ENCODE data around the gene AKR1D1.
"Not testable (repeated sequence)": the region's sequence is repeated elsewhere in the genome, so short reads cannot be mapped to it uniquely, and the experiment has no call there.

Gene AKR1D1

DNA sequence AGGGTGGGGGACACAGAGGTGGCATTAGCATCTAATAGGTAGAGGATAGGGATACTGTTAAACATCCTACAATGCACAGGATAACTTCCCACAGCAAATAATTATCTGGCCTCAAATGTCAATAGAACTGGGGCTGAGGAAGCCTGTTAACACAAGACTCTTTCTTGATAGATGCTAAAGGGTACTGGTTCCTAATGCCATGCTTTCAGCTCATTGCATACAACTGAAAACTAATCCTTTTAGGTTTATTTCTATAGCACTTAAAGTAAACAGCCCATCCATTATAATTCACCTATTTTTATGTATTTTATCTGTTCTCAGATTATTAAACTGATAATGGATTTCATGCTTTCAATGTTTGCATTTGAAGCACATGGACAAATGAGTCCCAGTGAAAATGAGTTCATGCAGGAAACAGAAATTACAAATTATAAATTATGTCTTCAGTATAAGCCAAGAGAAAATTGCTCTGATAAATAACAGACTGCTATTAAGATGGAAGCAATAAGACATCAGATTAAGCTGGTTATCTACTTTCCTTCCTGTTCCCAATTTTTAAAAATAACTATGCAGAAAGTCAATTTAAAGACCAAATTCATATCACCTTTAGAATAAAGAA lies 66.4 kb downstream of the AKR1D1 start:
- CTCF ChIA-PET: no interaction called here
- POLR2A ChIA-PET: no interaction called here

DNA sequence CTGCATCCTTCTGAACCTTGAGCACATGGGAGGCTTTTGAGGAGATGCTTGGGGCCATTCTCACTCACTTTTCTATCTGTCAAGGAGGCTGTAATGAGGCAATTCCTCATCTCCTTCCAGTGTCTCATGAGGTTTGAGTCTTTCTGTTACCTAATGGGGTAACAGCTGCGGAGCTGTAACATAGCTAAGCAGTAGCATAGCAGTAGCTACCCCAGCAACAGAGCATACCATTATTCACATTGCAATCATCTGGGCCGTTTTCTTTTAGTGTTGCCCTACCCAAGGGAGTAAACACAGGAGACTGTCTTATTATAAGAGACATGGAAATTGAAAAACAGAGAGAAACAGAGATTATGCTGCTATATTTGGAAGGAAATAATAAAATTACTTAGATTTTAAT lies 68.7 kb downstream of the AKR1D1 start:
- ChIA-PET CTCF (interaction anchor here (0.7 kb wide), 1 partner anchor 16 kb away, joined by 4 read pairs; no protein-coding TSS in a partner anchor), POLR2A (no interaction called here)
- TF ChIP-seq SP1 (IDR thresholded peaks at IDR 0.05) (no peak), L3MBTL2 (conservative IDR thresholded peaks at IDR 0.05) (no peak), ELF4 (IDR thresholded peaks at IDR 0.05) (no peak), NFRKB (IDR thresholded peaks at IDR 0.05) (no peak), BHLHE40 (IDR thresholded peaks at IDR 0.05; ENCODE audit: borderline replicate concordance) (no peak), LEF1 (IDR thresholded peaks at IDR 0.05; ENCODE audit: borderline replicate concordance) (no peak), ARNT (IDR thresholded peaks at IDR 0.05) (no peak), HDGF (IDR thresholded peaks at IDR 0.05; ENCODE audit: borderline replicate concordance) (no peak), FOXA1 (IDR thresholded peaks at IDR 0.05) (no peak), SUZ12 (IDR thresholded peaks at IDR 0.05) (no peak), CTBP1 (IDR thresholded peaks at IDR 0.05; ENCODE audit: borderline replicate concordance) (no peak), ZNF384 (IDR thresholded peaks at IDR 0.05) (no peak), FOXM1 (IDR thresholded peaks at IDR 0.05; ENCODE audit: borderline replicate concordance) (no peak), TARDBP (IDR thresholded peaks at IDR 0.05) (no peak), FOXK2 (IDR thresholded peaks at IDR 0.05) (no peak)
- TF ChIP-seq, protein P1, sequence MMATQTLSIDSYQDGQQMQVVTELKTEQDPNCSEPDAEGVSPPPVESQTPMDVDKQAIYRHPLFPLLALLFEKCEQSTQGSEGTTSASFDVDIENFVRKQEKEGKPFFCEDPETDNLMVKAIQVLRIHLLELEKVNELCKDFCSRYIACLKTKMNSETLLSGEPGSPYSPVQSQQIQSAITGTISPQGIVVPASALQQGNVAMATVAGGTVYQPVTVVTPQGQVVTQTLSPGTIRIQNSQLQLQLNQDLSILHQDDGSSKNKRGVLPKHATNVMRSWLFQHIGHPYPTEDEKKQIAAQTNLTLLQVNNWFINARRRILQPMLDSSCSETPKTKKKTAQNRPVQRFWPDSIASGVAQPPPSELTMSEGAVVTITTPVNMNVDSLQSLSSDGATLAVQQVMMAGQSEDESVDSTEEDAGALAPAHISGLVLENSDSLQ (IDR thresholded peaks at IDR 0.05): no peak
- no peak for DNase-seq (ENCODE audit: extremely low spot score)

More for the DNA sequence above, 66.4 kb downstream of the AKR1D1 start:
- TF ChIP-seq, protein P1 (IDR thresholded peaks at IDR 0.05): no peak
- TF ChIP-seq FOXK2 (IDR thresholded peaks at IDR 0.05) (no peak), ELF4 (IDR thresholded peaks at IDR 0.05) (no peak), TARDBP (IDR thresholded peaks at IDR 0.05) (no peak), L3MBTL2 (conservative IDR thresholded peaks at IDR 0.05) (no peak), BHLHE40 (IDR thresholded peaks at IDR 0.05; ENCODE audit: borderline replicate concordance) (no peak), SP1 (IDR thresholded peaks at IDR 0.05) (no peak), SUZ12 (IDR thresholded peaks at IDR 0.05) (no peak)
- DNase-seq (ENCODE audit: extremely low spot score): no peak

DNA sequence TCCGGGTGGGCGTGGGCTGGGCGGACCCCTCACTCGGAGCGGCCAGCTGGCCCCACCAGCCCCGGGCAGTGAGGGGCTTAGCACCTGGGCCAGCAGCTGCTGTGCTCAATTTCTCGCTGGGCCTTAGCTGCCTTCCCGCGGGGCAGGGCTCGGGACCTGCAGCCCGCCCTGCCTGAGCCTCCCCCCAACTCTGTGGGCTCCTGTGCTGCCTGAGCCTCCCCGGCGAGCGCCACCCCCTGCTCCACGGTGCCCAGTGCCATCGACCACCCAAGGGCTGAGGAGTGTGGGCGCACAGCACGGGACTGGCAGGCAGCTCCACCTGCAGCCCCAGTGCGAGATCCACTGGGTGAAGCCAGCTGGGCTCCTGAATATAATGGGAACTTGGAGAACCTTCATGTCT lies 70.0 kb downstream of the AKR1D1 start:
- POLR2A ChIA-PET; DNase-seq (ENCODE audit: extremely low spot score); CTCF ChIA-PET: not testable (repeated sequence)

DNA sequence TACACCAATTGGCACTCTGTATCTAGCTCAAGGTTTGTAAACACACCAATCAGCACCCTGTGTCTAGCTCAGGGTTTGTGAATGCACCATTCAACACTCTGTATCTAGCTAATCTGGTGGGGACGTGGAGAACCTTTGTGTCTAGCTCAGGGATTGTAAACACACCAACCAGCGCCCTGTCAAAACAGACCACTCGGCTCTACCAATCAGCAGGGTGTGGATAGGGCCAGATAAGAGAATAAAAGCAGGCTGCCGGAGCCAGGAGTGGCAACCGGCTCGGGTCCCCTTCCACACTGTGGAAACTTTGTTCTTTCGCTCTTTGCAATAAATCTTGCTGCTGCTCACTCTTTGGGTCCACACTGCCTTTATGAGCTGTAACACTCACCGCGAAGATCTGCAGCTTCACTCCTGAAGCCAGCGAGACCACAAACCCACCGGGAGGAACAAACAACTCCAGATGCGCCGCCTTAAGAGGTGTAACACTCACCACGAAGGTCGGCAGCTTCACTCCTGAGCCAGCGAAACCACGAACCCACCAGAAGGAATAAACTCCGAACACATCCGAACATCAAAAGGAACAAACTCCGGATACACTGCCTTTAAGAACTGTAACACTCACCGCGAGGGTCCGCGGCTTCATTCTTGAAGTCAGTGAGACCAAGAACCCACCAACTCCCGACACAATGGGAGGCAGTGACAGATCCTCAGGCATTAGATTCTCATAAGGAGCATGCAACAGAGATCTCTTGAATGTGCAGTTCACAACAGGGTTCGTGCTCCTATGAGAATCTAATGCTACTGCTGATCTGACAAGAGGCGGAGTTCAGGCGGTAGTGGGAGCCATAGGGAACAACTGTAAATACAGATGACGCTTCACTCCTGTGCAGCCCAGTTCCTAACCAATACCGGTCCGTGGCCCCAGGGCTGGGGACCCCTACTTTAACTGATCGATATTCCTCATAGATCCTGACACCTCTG lies 70.8 kb downstream of the AKR1D1 start:
- POLR2A ChIA-PET; CTCF ChIA-PET; DNase-seq (ENCODE audit: extremely low spot score): not testable (repeated sequence)

DNA sequence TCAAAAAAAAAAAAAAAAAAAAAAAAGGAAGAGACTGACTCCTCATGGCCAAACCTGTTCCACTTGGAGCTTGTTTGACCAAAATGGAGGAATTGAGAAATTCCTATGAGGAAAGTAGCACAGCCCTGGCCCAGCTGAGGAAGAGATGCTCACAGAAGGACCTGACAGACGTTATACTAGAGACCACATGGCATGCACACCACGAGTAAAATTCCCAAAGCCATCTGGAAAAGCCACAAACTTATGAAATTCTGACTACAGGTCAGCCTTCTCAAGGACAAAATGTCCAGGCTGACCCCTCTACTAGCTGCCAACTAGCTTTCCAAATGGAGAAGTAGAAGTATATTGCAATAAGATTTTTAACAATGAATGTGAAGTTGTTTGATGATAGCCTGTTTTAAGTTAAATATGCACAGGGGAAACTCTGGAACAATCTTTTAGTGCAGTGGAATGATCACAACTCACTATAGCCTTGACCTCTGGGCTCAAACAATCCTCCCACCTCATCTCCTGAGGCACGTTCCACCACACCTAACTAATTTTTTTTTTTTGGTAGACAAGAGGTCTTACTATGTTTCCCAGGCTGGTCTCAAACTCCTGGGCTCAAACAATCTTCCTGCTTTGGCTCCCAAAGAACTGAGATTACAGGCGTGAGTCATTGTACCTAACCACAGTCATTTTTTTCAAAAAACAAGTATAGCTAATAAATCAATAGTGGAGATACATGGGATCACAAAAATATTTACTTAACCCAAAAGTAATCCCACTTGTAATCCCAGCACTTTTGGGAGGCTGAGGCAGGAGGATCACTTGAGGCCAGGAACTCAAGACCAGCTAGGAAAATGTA lies 75.7 kb downstream of the AKR1D1 start:
- no peak for DNase-seq (ENCODE audit: extremely low spot score)
- POLR2A ChIA-PET: no interaction called here
- no peak for TF ChIP-seq FOXM1 (IDR thresholded peaks at IDR 0.05; ENCODE audit: borderline replicate concordance)
- no peak for TF ChIP-seq L3MBTL2 (conservative IDR thresholded peaks at IDR 0.05)
- TF ChIP-seq ZNF384 (IDR thresholded peaks at IDR 0.05): no peak
- TF ChIP-seq BHLHE40 (IDR thresholded peaks at IDR 0.05; ENCODE audit: borderline replicate concordance): no peak
- no peak for TF ChIP-seq TARDBP (IDR thresholded peaks at IDR 0.05)
- TF ChIP-seq CTBP1 (IDR thresholded peaks at IDR 0.05; ENCODE audit: borderline replicate concordance): no peak
- TF ChIP-seq ELF4 (IDR thresholded peaks at IDR 0.05): no peak
- TF ChIP-seq, protein P1 (IDR thresholded peaks at IDR 0.05): no peak
- no peak for TF ChIP-seq SUZ12 (IDR thresholded peaks at IDR 0.05)
- TF ChIP-seq ARNT (IDR thresholded peaks at IDR 0.05): no peak
- no peak for TF ChIP-seq FOXK2 (IDR thresholded peaks at IDR 0.05)
- no peak for TF ChIP-seq FOXA1 (IDR thresholded peaks at IDR 0.05)
- no peak for TF ChIP-seq NFRKB (IDR thresholded peaks at IDR 0.05)
- no peak for TF ChIP-seq HDGF (IDR thresholded peaks at IDR 0.05; ENCODE audit: borderline replicate concordance)
- TF ChIP-seq SP1 (IDR thresholded peaks at IDR 0.05): no peak
- CTCF ChIA-PET: no interaction called here

DNA sequence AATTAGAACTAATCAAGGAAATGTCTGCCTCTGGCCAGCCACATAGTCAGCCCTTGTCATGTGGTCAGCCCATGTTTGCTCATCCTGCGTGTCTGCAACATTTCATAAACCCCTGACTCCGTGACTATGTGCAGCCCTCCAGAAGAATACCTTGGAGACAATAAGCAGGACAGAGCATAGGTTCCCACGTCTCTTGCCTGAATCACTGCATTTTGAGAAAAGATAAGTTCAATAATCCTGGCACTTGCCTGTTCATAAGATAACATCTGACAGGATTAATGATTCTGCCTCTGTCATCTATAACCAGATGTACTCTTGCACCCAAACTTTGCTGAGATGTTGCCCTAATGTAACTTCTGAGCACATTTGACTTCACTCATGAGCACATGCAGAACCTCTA lies 78.4 kb downstream of the AKR1D1 start:
- DNase-seq (ENCODE audit: extremely low spot score): no peak
- POLR2A ChIA-PET: no interaction called here
- CTCF ChIA-PET: no interaction called here
- no peak for TF ChIP-seq FOXA1 (IDR thresholded peaks at IDR 0.05)
- no peak for TF ChIP-seq SUZ12 (IDR thresholded peaks at IDR 0.05)
- TF ChIP-seq SP1 (IDR thresholded peaks at IDR 0.05): no peak
- TF ChIP-seq FOXK2 (IDR thresholded peaks at IDR 0.05): no peak
- no peak for TF ChIP-seq NFRKB (IDR thresholded peaks at IDR 0.05)
- TF ChIP-seq HDGF (IDR thresholded peaks at IDR 0.05; ENCODE audit: borderline replicate concordance): no peak
- no peak for TF ChIP-seq CTBP1 (IDR thresholded peaks at IDR 0.05; ENCODE audit: borderline replicate concordance)
- no peak for TF ChIP-seq L3MBTL2 (conservative IDR thresholded peaks at IDR 0.05)
- no peak for TF ChIP-seq ZNF384 (IDR thresholded peaks at IDR 0.05)
- TF ChIP-seq, protein P1 (IDR thresholded peaks at IDR 0.05): no peak
- no peak for TF ChIP-seq BHLHE40 (IDR thresholded peaks at IDR 0.05; ENCODE audit: borderline replicate concordance)
- TF ChIP-seq FOXM1 (IDR thresholded peaks at IDR 0.05; ENCODE audit: borderline replicate concordance): no peak
- no peak for TF ChIP-seq TARDBP (IDR thresholded peaks at IDR 0.05)
- TF ChIP-seq ARNT (IDR thresholded peaks at IDR 0.05): no peak
